TTC549 (cell line): Measurements from ENCODE around the gene CRCP.

ENCODE experiments used
- FAIRE-seq: peaks from 2 replicates; lab custom pipeline; 2012; peaks lifted over from hg19 to GRCh38; lab: Jason Lieb, UNC

Gene CRCP

GRCh38 chr7:66190504-66190857, 75.8 kb downstream of the CRCP start:
- FAIRE-seq = no peak

GRCh38 chr7:66193146-66193725, 78.6 kb downstream of the CRCP start:
- FAIRE-seq = no peak

- no peak for FAIRE-seq
These were observed 83.8 kb downstream of the CRCP start for GRCh38 chr7:66198469-66198868.

GRCh38 chr7:66198956-66199355, 84.3 kb downstream of the CRCP start:
- FAIRE-seq = no peak

- no peak for FAIRE-seq
These were observed 87.8 kb downstream of the CRCP start for GRCh38 chr7:66202441-66202840.
